ENCODE data around the gene ODC1. TPM values are rescaled to one million over a fixed set of nuclear protein-coding genes. Genes with fewer than 3 reads are reported as not detected.

The ODC1 gene
- polyA plus RNA-seq, 1 experiment = 86.9 TPM

GRCh38 chr2:10477443-10478297 lies 29.5 kb upstream of the ODC1 start:
- POLR2A ChIA-PET = no interaction called here
- DNase-seq (ENCODE audit: low read depth) = no peak
- CTCF ChIA-PET = no interaction called here

GRCh38 chr2:10476723-10477442 lies 28.8 kb upstream of the ODC1 start:
- Histone ChIP-seq H3K36me3 (ENCODE audit: control insufficient read depth, insufficient read depth, low read length) (no peaks in the 10 kb centered on the region), H3K4me3 (ENCODE audit: low read depth, low read length) (no peak overlapping the region), H3K27me3 (ENCODE audit: control insufficient read depth, insufficient read depth, low read length) (peaks cover 9% of the 10 kb centered on the region)
- DNase-seq (ENCODE audit: low read depth) = no peak
- ChIA-PET CTCF (no interaction called here), POLR2A (no interaction called here)
- TF ChIP-seq, protein P1, sequence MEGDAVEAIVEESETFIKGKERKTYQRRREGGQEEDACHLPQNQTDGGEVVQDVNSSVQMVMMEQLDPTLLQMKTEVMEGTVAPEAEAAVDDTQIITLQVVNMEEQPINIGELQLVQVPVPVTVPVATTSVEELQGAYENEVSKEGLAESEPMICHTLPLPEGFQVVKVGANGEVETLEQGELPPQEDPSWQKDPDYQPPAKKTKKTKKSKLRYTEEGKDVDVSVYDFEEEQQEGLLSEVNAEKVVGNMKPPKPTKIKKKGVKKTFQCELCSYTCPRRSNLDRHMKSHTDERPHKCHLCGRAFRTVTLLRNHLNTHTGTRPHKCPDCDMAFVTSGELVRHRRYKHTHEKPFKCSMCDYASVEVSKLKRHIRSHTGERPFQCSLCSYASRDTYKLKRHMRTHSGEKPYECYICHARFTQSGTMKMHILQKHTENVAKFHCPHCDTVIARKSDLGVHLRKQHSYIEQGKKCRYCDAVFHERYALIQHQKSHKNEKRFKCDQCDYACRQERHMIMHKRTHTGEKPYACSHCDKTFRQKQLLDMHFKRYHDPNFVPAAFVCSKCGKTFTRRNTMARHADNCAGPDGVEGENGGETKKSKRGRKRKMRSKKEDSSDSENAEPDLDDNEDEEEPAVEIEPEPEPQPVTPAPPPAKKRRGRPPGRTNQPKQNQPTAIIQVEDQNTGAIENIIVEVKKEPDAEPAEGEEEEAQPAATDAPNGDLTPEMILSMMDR (IDR thresholded peaks at IDR 0.05; ENCODE audit: insufficient read depth, low read depth, low read length) = no peak

More at GRCh38 chr2:10477443-10478297, 29.5 kb upstream of the ODC1 start:
- no peaks in the 10 kb centered on the region for H3K36me3 ChIP-seq (ENCODE audit: control insufficient read depth, insufficient read depth, low read length)
- TF ChIP-seq, protein P1 (IDR thresholded peaks at IDR 0.05; ENCODE audit: insufficient read depth, low read depth, low read length) = no peak
- H3K27me3 ChIP-seq (ENCODE audit: control insufficient read depth, insufficient read depth, low read length) = peaks cover 17% of the 10 kb centered on the region
- H3K4me3 ChIP-seq (ENCODE audit: low read depth, low read length) = no peak overlapping the region

GRCh38 chr2:10475811-10476660 lies 27.9 kb upstream of the ODC1 start:
- TF ChIP-seq, protein P1 (IDR thresholded peaks at IDR 0.05; ENCODE audit: insufficient read depth, low read depth, low read length) = no peak
- H3K36me3 ChIP-seq (ENCODE audit: control insufficient read depth, insufficient read depth, low read length) = no peaks in the 10 kb centered on the region
- ChIA-PET POLR2A (no interaction called here), CTCF (no interaction called here)
- H3K27me3 ChIP-seq (ENCODE audit: control insufficient read depth, insufficient read depth, low read length) = peaks cover 2% of the 10 kb centered on the region; the same call in 1 of the 2 replicates
- H3K4me3 ChIP-seq (ENCODE audit: low read depth, low read length) = no peak overlapping the region
- no peak for DNase-seq (ENCODE audit: low read depth)

DNA sequence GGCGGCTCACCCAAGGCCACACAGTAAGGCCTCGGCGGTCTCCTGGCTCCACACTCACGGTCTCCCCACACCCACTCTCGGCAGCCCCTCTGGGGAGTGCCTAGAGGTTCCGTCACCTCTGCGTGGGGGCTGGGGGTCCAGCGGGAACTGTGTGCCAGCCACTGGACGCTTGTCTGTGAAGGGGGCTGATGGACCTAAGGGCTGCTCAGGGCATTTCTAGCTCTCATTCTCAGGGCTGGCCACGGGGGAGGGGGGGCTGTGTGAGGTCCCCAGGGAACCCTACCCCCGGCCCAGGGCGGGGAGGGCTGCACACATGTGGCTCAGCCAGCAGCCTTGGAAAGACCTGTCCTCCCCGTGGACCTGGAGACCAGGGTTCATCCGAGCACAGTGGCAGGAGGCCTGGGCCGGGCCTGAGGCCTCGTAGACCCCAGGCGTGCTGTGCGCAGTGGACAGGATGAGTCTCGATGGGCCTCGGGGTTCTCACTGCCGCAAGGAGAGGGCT lies 27.1 kb upstream of the ODC1 start:
- H3K27me3 ChIP-seq (ENCODE audit: control insufficient read depth, insufficient read depth, low read length) = no peaks in the 10 kb centered on the region; the same call in 1 of the 2 replicates
- TF ChIP-seq, protein P1 (IDR thresholded peaks at IDR 0.05; ENCODE audit: insufficient read depth, low read depth, low read length) = no peak
- POLR2A ChIA-PET = no interaction called here
- CTCF ChIA-PET = no interaction called here
- DNase-seq (ENCODE audit: low read depth) = no peak
- H3K4me3 ChIP-seq (ENCODE audit: low read depth, low read length) = no peak overlapping the region
- H3K36me3 ChIP-seq (ENCODE audit: control insufficient read depth, insufficient read depth, low read length) = no peaks in the 10 kb centered on the region
